Thyroid gland (tissue), 4 donors: ENCODE results near the gene MARCOL.

Source experiments
- POLR2A ChIP-seq, 2 donors: fragments of 450-650 bp; IDR thresholded peaks; one replicate each; pipeline ENCODE4 v1.6.1; 2017; ENCODE audit warnings: antibody characterized with exemption in 2 of 2, mild to moderate bottlenecking in 2 of 2, moderate library complexity in 1 of 2
- TF ChIP-seq, protein P1 (sequence below), 6 experiments: fragments of 200-600 bp in 3 of 6; fragments of 450-650 bp in 3 of 6; sonication (generic) in 3 of 6; IDR thresholded peaks; one replicate each; pipeline ENCODE4 v1.5.1; 2016 to 2019; ENCODE audit warnings: antibody characterized with exemption in 6 of 6, mild to moderate bottlenecking in 2 of 6, inconsistent platforms in 1 of 6, moderate library complexity in 1 of 6

DNA sequence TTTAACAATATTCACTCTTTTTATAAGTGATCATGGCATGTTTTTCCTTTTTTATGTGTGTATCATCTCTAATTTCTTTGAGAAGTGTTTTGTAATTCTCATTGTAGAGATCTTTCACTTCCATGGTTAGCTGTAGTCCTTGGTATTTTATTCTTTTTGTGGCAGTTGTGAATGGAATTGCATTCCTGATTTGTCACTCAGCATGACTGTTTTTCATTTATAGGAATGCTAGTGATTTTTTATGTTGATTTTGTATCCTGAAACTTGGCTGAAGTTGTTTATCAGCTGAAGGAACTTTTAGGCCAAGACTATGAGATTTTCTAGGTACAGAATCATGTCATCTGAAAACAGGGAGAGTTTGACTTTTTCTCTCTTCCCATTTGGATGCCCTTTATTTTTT is 17.1 kb downstream of the MARCOL start:
- TF ChIP-seq, protein P1, sequence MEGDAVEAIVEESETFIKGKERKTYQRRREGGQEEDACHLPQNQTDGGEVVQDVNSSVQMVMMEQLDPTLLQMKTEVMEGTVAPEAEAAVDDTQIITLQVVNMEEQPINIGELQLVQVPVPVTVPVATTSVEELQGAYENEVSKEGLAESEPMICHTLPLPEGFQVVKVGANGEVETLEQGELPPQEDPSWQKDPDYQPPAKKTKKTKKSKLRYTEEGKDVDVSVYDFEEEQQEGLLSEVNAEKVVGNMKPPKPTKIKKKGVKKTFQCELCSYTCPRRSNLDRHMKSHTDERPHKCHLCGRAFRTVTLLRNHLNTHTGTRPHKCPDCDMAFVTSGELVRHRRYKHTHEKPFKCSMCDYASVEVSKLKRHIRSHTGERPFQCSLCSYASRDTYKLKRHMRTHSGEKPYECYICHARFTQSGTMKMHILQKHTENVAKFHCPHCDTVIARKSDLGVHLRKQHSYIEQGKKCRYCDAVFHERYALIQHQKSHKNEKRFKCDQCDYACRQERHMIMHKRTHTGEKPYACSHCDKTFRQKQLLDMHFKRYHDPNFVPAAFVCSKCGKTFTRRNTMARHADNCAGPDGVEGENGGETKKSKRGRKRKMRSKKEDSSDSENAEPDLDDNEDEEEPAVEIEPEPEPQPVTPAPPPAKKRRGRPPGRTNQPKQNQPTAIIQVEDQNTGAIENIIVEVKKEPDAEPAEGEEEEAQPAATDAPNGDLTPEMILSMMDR (IDR thresholded peaks at IDR 0.05) = no peak
- TF ChIP-seq POLR2A (IDR thresholded peaks at IDR 0.05) = no peak
